ENCODE data around the gene FHOD3.

FHOD3 gene
- total RNA-seq = 0.09 to 0.39 (median 0.17) reads per million in 3 donors

- Histone ChIP-seq H3K36me3 (ENCODE audit: control insufficient read depth, insufficient read depth, low read length) (no peaks in the 10 kb centered on the region), H3K9me3 (ENCODE audit: control insufficient read depth, low read length) (no peaks in the 10 kb centered on the region), H3K4me3 (ENCODE audit: insufficient read depth, low read depth, low read length, poor library complexity, severe bottlenecking) (peak within 1 kb of the TSS; percentile 49), H3K4me1 (ENCODE audit: control insufficient read depth, insufficient read depth, low read length, poor library complexity, severe bottlenecking) (peaks cover 12% of the 10 kb centered on the region), H3K27me3 (replicated peaks; ENCODE audit: control insufficient read depth, insufficient read depth, low read length, poor library complexity, severe bottlenecking) (peaks cover 20% of the 10 kb centered on the region), H3K27ac (ENCODE audit: insufficient read depth, low read length, poor library complexity, severe bottlenecking) (no peak within 1 kb of the TSS)
- no peak for DNase-seq
These were observed at the start of gene FHOD3 for GRCh38 chr18:36297417-36298125. Gene FHOD3, plus strand, starts transcription at chr18:36297713. Its CDS starts 123 bp downstream, at chr18:36297836.

GRCh38 chr18:36249392-36249791 lies 48.1 kb upstream of the FHOD3 start:
- Histone ChIP-seq H3K36me3 (ENCODE audit: control insufficient read depth, insufficient read depth, low read length) (no peaks in the 10 kb centered on the region), H3K27ac (ENCODE audit: insufficient read depth, low read length, poor library complexity, severe bottlenecking) (no peak overlapping the region), H3K9me3 (ENCODE audit: control insufficient read depth, low read length) (no peaks in the 10 kb centered on the region), H3K4me3 (ENCODE audit: insufficient read depth, low read depth, low read length, poor library complexity, severe bottlenecking) (no peak overlapping the region), H3K27me3 (replicated peaks; ENCODE audit: control insufficient read depth, insufficient read depth, low read length, poor library complexity, severe bottlenecking) (peaks cover 2% of the 10 kb centered on the region), H3K4me1 (ENCODE audit: control insufficient read depth, insufficient read depth, low read length, poor library complexity, severe bottlenecking) (no peaks in the 10 kb centered on the region)
- no peak for DNase-seq

- Histone ChIP-seq H3K36me3 (ENCODE audit: control insufficient read depth, insufficient read depth, low read length) (no peaks in the 10 kb centered on the region), H3K9me3 (ENCODE audit: control insufficient read depth, low read length) (no peaks in the 10 kb centered on the region), H3K27me3 (replicated peaks; ENCODE audit: control insufficient read depth, insufficient read depth, low read length, poor library complexity, severe bottlenecking) (peaks cover 2% of the 10 kb centered on the region), H3K4me1 (ENCODE audit: control insufficient read depth, insufficient read depth, low read length, poor library complexity, severe bottlenecking) (no peaks in the 10 kb centered on the region), H3K4me3 (ENCODE audit: insufficient read depth, low read depth, low read length, poor library complexity, severe bottlenecking) (no peak overlapping the region), H3K27ac (ENCODE audit: insufficient read depth, low read length, poor library complexity, severe bottlenecking) (no peak overlapping the region)
- DNase-seq = no peak
These were observed 46.7 kb upstream of the FHOD3 start for GRCh38 chr18:36250827-36251226.

GRCh38 chr18:36255072-36255698 lies 42.3 kb upstream of the FHOD3 start:
- Histone ChIP-seq H3K4me1 (ENCODE audit: control insufficient read depth, insufficient read depth, low read length, poor library complexity, severe bottlenecking) (no peaks in the 10 kb centered on the region), H3K27me3 (replicated peaks; ENCODE audit: control insufficient read depth, insufficient read depth, low read length, poor library complexity, severe bottlenecking) (no peaks in the 10 kb centered on the region)

GRCh38 chr18:36256094-36256493 lies 41.4 kb upstream of the FHOD3 start:
- DNase-seq = no peak
- H3K9me3 ChIP-seq (ENCODE audit: control insufficient read depth, low read length) = no peaks in the 10 kb centered on the region
- H3K36me3 ChIP-seq (ENCODE audit: control insufficient read depth, insufficient read depth, low read length) = no peaks in the 10 kb centered on the region
- no peaks in the 10 kb centered on the region for H3K4me1 ChIP-seq (ENCODE audit: control insufficient read depth, insufficient read depth, low read length, poor library complexity, severe bottlenecking)
- no peaks in the 10 kb centered on the region for H3K27me3 ChIP-seq (replicated peaks; ENCODE audit: control insufficient read depth, insufficient read depth, low read length, poor library complexity, severe bottlenecking)
- H3K27ac ChIP-seq (ENCODE audit: insufficient read depth, low read length, poor library complexity, severe bottlenecking) = no peak overlapping the region
- H3K4me3 ChIP-seq (ENCODE audit: insufficient read depth, low read depth, low read length, poor library complexity, severe bottlenecking) = no peak overlapping the region

More at GRCh38 chr18:36255072-36255698, 42.3 kb upstream of the FHOD3 start:
- Histone ChIP-seq H3K9me3 (ENCODE audit: control insufficient read depth, low read length) (no peaks in the 10 kb centered on the region), H3K4me3 (ENCODE audit: insufficient read depth, low read depth, low read length, poor library complexity, severe bottlenecking) (no peak overlapping the region), H3K27ac (ENCODE audit: insufficient read depth, low read length, poor library complexity, severe bottlenecking) (no peak overlapping the region), H3K36me3 (ENCODE audit: control insufficient read depth, insufficient read depth, low read length) (no peaks in the 10 kb centered on the region)
- no peak for DNase-seq

GRCh38 chr18:36262971-36263370 lies 34.5 kb upstream of the FHOD3 start:
- Histone ChIP-seq H3K4me1 (ENCODE audit: control insufficient read depth, insufficient read depth, low read length, poor library complexity, severe bottlenecking) (no peaks in the 10 kb centered on the region), H3K27me3 (replicated peaks; ENCODE audit: control insufficient read depth, insufficient read depth, low read length, poor library complexity, severe bottlenecking) (no peaks in the 10 kb centered on the region), H3K27ac (ENCODE audit: insufficient read depth, low read length, poor library complexity, severe bottlenecking) (no peak overlapping the region), H3K9me3 (ENCODE audit: control insufficient read depth, low read length) (no peaks in the 10 kb centered on the region), H3K36me3 (ENCODE audit: control insufficient read depth, insufficient read depth, low read length) (no peaks in the 10 kb centered on the region), H3K4me3 (ENCODE audit: insufficient read depth, low read depth, low read length, poor library complexity, severe bottlenecking) (no peak overlapping the region)
- DNase-seq = no peak

- no peaks in the 10 kb centered on the region for H3K36me3 ChIP-seq (ENCODE audit: control insufficient read depth, insufficient read depth, low read length)
- H3K27me3 ChIP-seq (replicated peaks; ENCODE audit: control insufficient read depth, insufficient read depth, low read length, poor library complexity, severe bottlenecking) = no peaks in the 10 kb centered on the region
- no peaks in the 10 kb centered on the region for H3K9me3 ChIP-seq (ENCODE audit: control insufficient read depth, low read length)
- no peak for DNase-seq
- no peak overlapping the region for H3K4me3 ChIP-seq (ENCODE audit: insufficient read depth, low read depth, low read length, poor library complexity, severe bottlenecking)
- no peaks in the 10 kb centered on the region for H3K4me1 ChIP-seq (ENCODE audit: control insufficient read depth, insufficient read depth, low read length, poor library complexity, severe bottlenecking)
- H3K27ac ChIP-seq (ENCODE audit: insufficient read depth, low read length, poor library complexity, severe bottlenecking) = no peak overlapping the region
These were observed 33.2 kb upstream of the FHOD3 start for GRCh38 chr18:36264283-36264682.

GRCh38 chr18:36265015-36265414 lies 32.5 kb upstream of the FHOD3 start:
- H3K4me1 ChIP-seq (ENCODE audit: control insufficient read depth, insufficient read depth, low read length, poor library complexity, severe bottlenecking) = no peaks in the 10 kb centered on the region
- DNase-seq = no peak
- no peaks in the 10 kb centered on the region for H3K27me3 ChIP-seq (replicated peaks; ENCODE audit: control insufficient read depth, insufficient read depth, low read length, poor library complexity, severe bottlenecking)
- no peak overlapping the region for H3K27ac ChIP-seq (ENCODE audit: insufficient read depth, low read length, poor library complexity, severe bottlenecking)
- H3K4me3 ChIP-seq (ENCODE audit: insufficient read depth, low read depth, low read length, poor library complexity, severe bottlenecking) = no peak overlapping the region
- no peaks in the 10 kb centered on the region for H3K9me3 ChIP-seq (ENCODE audit: control insufficient read depth, low read length)
- no peaks in the 10 kb centered on the region for H3K36me3 ChIP-seq (ENCODE audit: control insufficient read depth, insufficient read depth, low read length)

GRCh38 chr18:36269157-36269556 lies 28.4 kb upstream of the FHOD3 start:
- DNase-seq = no peak
- Histone ChIP-seq H3K4me1 (ENCODE audit: control insufficient read depth, insufficient read depth, low read length, poor library complexity, severe bottlenecking) (no peaks in the 10 kb centered on the region), H3K27me3 (replicated peaks; ENCODE audit: control insufficient read depth, insufficient read depth, low read length, poor library complexity, severe bottlenecking) (no peaks in the 10 kb centered on the region), H3K4me3 (ENCODE audit: insufficient read depth, low read depth, low read length, poor library complexity, severe bottlenecking) (no peak overlapping the region), H3K9me3 (ENCODE audit: control insufficient read depth, low read length) (no peaks in the 10 kb centered on the region), H3K27ac (ENCODE audit: insufficient read depth, low read length, poor library complexity, severe bottlenecking) (no peak overlapping the region), H3K36me3 (ENCODE audit: control insufficient read depth, insufficient read depth, low read length) (no peaks in the 10 kb centered on the region)

GRCh38 chr18:36271153-36271552 lies 26.4 kb upstream of the FHOD3 start:
- H3K27me3 ChIP-seq (replicated peaks; ENCODE audit: control insufficient read depth, insufficient read depth, low read length, poor library complexity, severe bottlenecking) = no peaks in the 10 kb centered on the region
- H3K9me3 ChIP-seq (ENCODE audit: control insufficient read depth, low read length) = no peaks in the 10 kb centered on the region

More at GRCh38 chr18:36271153-36271552, 26.4 kb upstream of the FHOD3 start:
- Histone ChIP-seq H3K27ac (ENCODE audit: insufficient read depth, low read length, poor library complexity, severe bottlenecking) (no peak overlapping the region), H3K4me1 (ENCODE audit: control insufficient read depth, insufficient read depth, low read length, poor library complexity, severe bottlenecking) (no peaks in the 10 kb centered on the region), H3K4me3 (ENCODE audit: insufficient read depth, low read depth, low read length, poor library complexity, severe bottlenecking) (no peak overlapping the region), H3K36me3 (ENCODE audit: control insufficient read depth, insufficient read depth, low read length) (no peaks in the 10 kb centered on the region)
- no peak for DNase-seq
